Islet precursor cell (in vitro differentiated cells): ENCODE results near the gene C1orf74.
"Not testable (repeated sequence)": the region's sequence is repeated elsewhere in the genome, so short reads cannot be mapped to it uniquely, and the experiment has no call there.

Experiments
- DNase-seq: peaks from one replicate; pipeline ENCODE4 v3.0.0-alpha.2; 2018

Gene C1orf74

DNA sequence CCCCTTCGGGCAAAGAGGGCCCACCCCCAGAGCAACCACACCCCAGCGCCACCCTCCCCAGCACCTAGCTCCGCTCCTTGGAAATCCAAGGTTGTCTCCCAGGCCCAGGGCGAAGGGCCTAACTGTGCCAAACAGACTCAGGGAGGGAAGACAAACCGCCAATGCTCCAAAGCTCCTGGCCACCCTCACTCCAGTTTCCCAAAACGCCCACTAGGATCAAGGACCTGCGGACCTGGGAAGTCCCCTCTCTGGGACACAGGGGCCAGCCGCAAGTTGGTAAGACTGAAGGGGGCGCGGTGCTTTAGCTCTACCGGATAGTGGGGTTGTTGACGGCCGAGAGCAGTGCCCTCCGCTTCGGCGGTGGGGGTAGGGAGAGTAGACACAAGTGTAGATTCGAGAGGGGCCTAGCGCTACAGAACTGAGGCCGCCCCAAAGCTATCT, 21.0 kb upstream of the C1orf74 start:
- peak; percentile 69 for DNase-seq

DNA sequence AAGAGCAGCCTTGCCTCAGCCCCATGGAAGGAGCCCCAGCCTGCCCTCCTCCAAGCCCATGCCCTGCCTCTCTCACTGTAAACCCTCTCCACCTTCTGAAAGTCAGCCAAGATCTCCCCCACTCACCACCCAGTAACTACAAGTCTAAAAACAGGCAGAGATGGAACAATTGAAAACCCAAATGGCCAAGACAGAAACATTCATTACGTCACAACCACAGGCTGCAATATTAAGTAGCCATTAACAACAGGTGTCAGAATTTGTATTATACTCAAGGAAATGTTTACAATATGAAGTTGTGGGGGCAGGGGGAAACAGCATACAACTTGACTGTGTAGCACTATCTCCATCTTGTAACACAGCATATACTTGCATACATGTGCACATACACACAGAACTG, 19.2 kb upstream of the C1orf74 start:
- DNase-seq = no peak

DNA sequence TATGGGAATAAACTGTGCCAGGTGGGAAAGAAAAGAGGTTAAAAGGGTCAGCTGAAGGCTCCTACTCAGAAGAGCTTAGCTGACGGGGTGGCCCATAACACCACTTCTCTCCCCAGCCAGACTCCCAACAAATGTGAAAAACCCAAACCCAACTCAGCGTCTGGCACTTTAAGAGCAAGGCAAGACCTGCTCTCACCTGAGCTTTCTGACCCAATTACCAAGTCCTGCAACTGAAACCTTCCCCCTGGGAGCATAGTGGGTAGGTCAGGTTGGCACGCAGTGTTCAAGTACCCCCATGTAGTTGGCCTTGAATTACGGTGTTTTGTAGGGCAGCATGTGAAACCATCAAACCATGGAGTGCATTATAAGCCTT, 18.4 kb upstream of the C1orf74 start:
- no peak for DNase-seq

DNA sequence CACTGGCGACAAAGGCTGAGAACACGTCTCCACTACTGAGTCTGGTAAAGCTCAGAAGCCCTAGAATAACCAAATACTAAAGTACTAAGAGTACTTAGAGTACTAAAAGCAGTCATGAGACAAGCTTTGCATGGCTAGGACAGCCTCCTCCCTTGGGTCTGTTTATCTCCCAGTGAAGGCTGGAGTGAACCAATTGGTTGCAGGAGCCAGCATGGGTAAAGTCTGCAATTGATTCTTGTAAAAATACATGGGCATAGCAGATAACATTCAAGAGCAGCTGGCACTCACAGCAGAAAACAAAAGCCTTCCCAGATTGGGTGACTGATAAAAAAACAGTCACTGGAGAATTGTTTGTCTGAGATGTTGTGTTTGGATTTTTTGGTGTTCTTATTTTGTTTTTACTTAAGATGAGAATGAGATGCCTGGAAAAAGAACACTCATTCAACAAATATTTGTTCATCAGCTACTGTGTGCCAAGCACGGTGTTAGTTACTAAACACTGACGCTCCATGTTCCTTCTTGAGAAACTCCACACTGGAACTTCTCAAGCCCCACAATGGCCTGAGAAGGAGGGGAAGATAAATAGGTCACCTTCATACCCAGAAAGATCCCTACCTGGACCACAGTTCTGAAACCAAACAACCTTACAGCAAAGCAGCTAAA, 17.9 kb upstream of the C1orf74 start:
- no peak for DNase-seq

DNA sequence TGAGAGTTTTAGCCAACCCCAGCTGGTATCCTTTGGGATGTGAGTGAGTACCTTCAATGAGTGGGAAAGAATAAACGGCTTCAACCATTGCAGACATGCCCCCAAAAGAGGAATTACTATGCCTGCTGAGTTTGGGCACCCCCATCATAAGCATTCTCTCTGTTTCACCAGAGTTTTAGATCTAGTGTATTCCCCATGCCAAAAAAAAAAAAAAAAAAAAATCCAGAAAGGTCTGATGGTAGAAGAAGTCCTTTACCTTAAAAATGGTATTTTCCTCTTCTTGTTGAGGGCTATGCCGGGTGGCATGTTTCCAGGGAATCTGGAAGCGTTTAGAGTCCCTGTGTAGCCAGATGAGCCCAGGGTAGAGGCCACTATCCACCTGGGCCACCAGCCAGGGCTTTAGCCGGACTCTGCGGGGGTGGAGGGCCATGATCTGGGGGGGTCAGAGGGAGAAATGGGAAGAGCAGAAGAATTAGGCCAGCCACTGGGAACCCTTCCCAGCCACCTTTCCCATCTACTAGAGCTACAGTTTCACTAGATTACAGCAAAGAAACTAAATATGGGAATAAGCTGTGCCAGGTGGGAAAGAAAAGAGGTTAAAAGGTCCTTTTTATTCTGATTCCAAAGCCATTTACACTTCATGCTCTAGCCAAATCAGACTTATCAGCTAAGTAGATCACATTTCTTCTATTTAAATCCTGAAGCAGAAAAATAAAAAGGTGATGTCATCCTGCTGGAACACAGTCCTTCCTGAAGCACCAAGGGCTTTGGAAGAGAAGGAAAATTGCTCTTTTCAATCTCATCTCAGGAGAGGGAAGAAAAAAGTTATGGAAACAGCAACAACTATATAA, 16.9 kb upstream of the C1orf74 start:
- DNase-seq = no peak

DNA sequence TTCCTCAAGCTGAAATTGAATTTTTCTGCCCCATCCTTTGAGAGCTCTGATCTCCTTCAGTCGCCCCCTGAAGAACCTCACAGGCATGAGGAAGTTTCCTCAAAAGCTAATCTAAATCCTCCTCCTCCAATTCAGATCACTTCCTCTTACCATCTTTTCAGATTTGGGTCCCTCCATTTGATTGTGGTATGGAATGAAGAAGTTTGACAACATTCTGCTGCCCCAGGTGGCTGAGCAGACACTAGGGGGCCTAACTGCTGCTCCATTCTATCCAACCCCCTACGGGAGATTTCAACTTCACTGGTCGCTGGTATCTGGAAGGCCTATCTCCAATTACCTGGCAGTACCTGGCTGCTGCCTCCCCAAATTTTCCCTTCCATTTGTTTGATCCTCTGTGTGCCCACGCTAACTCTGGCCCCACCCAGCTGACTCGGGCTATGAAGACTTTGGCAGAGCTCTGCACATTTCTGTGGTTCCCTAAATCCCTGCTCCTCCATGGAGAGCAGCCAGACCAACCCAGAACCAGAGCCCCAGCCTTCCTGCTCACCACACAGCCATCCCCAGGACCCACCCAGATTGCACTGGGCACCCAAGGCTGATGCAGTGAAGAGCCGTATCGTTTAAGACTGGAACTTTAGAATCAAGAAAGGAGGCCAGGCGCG, 13.8 kb upstream of the C1orf74 start:
- no peak for DNase-seq

DNA sequence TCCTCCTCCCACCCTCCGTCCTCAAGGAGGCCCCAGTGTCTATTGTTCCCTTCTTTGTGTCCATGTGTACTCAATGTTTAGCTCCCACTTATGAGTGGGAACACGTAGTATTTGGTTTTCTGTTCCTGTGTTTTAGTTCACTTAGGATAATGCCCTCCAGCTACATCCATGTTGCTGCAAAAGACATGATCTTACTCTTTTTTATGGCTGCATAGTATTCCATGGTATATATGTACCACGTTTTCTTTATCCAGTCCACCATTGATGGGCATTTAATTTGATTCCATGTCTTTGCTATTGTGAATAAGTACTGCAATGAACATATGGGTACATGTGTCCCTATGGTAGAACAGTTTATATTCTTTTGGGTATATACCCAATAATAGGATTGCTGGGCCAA, 9.4 kb upstream of the C1orf74 start:
- DNase-seq = not testable (repeated sequence)

DNA sequence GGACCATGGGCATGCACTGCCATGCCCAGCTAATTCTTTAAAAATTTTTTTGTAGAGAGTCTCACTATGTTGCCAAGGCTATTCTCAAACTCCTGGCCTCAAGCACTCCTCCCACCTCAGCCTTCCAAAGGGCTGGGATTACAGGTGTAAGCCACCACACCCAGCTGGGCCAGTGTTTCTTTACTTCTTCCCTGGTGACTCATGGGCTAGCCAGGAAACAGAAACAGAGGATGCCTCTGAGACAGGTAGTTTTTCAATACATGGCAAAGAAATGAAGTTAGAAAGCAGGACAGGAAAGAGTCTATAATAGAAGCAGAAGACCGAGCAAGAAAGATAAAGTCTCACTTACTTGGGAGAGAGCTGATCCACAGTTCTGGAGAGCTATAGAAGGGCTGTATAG, 7.6 kb upstream of the C1orf74 start:
- DNase-seq = no peak

DNA sequence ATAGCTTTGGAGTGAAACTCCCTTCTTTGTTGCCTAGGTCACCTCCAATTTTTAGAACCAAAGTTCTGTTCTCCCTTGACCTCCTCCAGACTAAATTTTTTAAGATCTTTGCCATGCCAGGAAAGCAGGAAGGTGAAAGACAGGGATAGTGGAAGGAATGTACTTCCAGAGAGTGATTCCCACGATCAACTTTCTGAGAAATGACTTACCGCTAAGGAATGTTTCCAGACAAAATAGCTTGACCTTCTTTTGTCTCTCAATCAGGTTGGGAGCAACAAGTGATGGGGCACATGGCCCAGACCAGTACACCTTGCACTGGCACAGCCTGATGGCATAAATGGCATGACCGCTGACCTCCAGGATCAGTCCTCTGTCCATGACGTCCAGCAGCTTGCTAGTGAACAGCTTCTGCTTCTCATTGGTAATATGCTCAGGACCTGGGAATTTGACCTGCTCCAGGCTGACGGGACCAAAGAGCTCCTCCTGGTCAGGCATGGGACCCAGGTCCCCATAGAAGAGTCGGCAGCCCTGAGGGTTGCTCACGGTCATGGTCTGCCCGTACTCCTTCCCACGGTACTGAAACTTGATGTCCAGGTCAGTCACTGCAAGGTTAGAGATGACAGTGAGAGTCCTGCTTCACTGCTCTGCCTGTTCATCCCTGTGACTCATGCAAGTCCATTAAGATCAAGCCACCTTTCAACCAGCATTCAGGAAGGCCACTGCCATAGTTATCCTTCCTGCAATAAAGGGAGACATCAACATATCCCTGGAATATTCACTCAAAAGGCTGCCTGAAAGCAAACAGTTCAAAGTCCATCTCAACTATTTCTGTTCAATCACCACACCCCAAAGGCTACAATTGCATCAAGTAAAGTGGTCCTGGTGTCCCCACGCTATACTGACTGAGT, 6.2 kb upstream of the C1orf74 start:
- DNase-seq = no peak

DNA sequence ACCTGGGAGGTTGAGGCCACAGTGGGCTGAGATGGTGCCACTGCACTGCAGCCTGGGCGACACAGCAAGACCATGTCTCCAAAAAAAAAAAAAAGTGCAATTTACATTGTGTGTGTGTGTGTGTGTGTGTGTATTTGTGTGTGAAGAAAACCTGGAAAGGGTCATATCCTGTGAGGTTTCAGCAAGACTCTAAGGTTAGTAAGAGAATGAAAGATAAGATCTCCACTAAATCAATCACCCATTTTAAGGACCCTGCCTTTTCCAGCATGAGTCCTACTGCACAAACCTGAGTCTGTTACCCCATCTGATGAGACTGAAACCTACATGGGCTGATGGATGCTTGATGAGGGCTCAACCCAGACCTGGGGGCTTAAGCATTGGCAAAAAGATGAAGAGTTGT, 4.9 kb upstream of the C1orf74 start:
- no peak for DNase-seq

DNA sequence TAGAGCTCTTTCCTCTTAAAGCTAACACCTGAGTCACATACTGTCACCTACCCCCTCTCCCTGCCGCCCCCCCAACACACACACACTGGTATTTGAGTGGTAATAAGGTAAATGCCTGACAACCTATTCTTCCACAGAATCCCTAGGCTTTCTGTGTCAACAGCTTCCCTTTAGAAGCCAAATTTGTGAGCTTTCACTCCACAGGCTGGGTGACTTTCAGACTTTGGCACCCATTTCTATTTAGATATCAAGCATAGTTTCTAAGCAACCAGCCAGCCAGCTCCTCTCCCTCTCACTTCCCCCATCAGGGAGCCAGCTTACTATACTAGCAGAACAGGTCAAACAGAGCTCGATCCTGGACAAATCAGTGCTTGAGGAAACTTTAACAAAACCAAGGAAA, 3.2 kb upstream of the C1orf74 start:
- DNase-seq = no peak

DNA sequence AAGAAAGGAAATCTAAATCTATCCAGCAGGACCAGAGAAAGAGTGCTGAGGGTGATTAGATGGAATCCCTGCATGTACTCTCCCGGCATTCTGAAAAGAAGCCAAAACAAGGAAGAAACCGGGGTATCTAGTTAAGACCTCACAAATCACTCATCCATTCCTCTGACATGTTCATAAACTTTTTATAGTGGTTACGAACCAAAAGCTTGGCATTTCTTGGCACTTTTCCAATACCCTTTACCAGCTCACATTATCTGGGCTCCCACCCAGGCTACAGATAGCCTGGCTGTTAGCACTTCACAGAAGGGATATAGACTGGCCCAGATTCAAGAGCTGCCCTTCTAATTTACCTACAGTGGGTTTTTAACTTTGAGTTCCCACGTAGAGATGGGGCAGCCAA, 1.8 kb upstream of the C1orf74 start:
- no peak for DNase-seq

DNA sequence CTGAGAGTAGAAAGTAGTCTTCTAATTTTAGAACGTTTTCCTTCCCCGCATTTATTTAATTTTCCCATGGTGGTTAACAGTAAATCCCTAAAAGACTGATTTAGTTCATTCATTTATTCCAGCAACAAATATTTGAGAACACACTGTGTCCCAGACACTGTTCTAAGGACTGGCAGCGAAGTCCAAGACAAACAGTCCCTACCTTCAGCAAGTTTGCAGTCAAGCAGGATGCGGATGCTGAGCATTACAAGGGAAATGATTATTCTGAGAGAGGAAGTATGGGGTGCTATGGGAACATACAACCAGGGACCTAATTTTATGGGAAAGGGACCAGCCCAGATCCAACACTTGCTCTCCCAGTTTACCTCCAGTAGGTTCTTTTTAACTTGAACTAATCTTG, 1.2 kb upstream of the C1orf74 start:
- no peak for DNase-seq

DNA sequence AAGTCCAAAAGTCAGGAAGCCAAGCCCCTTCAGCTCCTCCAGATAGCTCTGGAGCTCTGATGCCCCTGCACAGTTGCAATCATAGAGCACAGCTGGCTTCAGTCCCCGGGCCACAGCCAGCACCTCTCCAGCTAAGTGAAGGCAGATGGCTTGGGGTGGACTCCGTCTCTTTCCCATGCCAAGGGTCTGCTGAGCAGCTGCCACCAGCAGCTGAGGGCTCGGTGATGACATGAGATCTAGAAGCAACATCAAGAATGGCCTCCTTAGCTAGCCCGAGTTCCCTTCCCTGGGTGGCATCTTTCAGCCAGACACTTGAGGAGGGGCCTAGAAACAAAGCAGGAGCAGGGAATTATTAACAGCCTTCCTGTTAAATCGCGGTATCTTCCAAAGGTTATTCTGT, 973 bp downstream of the C1orf74 start:
- no peak for DNase-seq

DNA sequence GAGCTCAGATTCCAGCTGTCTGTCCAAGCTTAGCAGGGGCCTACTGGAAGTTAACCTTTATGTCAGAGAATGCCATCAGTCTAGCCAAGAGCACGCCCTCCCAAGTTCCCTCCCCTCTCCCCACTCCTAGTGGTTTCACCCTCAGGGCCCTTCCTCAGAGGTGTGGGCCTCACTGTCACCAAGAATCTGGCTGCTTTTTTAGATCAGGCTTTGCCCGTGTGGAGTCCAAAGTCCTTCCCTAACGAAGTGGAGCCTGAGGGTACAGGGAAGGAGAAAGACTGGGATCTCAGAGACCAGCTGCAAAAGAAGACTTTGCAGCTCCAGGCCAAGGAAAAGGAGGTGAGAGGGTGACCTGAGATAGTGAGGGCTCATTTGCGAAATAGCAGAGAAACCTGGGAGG, 4.1 kb downstream of the C1orf74 start:
- DNase-seq = peak; percentile 84

DNA sequence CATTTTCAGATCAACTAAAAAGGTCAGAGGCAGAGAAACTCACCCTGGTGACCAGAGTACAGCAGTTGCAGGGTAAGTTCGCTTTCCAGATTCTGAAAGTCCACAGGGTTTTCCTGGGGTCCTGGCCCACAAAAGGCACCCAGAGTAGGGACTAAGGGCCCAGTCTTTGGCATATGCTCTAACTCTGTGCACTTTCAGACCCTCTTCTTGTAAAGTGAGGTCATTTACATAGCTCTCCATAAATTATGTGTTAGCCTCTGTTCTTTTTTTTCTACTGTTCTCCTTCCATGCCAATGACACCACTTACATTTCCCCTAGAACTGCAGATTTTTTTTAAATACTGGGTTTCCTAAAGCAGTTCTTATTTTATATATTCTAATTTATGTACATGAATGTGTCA, 6.3 kb downstream of the C1orf74 start:
- no peak for DNase-seq

DNA sequence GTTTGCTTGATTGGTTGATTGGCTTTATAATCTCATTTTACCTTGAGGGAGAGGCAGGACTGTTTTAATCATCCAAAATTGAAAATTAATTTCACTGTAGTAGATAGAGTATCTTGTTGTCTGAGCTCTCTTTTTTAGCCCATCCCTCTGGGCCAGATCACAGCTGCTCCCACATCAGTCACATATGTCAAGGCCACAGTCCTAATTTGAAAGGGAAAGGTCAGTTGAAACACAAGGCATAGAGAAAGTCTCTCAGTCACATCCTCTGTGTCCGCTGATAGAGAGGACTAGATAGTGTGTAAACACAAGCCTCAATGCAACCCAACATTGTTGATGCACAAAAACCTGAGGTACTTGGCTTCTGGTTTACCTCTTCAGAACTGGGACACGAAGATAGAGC, 6.8 kb downstream of the C1orf74 start:
- no peak for DNase-seq

DNA sequence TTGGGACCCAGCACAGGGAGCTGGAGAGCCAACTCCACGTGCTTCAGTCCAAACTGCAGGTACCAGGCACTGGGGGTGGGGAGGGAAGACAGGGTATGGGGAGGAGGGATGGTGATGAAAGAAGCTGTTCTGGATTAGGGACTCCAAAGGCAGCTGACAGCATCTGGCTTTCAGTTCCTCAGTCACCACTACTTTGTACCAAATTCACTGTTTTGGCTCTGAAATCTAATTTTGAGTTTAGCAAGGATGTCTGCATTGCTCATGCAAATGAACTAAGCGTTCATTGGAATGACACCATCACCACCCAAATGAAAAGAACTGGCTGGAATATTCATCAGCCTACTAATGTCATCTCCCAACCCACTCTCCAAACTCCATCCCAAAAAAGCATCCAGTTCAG, 8.7 kb downstream of the C1orf74 start:
- DNase-seq = no peak

DNA sequence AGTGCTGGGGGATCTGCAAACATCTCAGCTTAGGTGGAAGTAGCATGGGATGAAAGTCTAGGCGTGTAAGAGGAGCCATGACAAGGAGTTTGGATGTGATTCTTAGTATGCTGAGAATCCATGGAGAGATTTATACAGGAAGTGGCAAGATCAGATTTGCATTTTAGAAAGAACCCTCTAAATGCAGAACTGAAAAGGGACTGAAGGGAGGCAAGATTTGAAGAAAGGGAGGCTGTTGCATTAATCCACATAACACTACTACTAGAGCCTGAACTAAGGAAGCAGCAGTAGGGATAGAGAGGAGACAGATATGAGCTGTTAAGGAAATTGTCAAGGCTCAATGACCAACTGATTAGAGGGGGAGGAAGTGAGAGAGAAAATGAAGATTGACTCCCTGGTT, 9.8 kb downstream of the C1orf74 start:
- DNase-seq = no peak

DNA sequence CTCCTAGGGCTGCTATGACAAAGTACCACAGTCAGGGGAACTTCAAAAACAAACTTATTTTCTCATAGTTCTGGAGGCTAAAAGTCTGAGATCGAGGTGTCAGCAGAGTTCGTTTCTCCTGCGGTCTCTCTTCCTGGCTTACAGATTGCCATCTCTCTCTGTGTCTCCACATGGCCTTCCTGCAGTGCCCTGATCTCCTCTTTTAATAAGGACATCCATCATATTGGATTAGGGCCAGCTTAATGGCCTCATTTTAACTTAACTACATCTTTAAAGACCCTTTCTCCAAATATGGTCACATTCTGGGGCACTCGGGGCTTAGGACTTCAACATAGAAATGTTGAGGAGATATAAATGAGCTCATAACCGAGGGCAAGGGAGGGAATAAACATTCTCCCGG, 12.2 kb downstream of the C1orf74 start:
- DNase-seq = no peak

DNA sequence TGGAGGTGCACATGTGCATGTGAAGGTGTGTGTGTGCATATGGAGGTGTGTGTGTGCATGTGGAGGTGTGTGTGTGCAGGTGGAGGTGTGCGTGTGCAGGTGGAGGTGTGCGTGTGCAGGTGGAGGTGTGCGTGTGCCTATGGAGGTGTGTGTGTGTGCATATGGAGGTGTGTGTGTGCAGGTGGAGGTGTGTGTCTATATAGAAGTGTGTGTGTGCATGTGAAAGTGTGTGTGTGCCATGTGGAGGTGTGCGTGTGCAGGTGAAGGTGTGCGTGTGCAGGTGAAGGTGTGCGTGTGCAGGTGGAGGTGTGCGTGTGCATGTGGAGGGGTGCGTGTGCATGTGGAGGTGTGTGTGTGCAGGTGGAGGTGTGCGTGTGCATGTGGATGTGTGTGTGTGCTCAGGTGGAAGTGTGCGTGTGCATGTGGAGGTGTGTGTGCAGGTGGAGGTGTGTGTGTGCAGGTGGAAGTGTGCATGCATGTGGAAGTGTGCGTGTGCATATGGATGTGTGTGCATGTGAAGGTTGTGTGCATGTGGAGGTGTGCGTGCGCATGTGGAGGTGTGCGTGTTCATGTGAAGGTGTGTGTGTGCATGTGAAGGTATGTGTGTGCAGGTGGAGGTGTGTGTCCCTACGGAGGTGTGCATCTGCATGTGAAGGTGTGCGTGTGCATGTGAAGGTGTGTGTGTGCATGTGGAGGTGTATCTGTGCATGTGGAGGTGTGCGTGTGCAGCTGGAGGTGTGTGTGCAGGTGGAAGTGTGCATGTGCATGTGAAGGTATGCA, 13.5 kb downstream of the C1orf74 start:
- DNase-seq = peak; percentile 10

DNA sequence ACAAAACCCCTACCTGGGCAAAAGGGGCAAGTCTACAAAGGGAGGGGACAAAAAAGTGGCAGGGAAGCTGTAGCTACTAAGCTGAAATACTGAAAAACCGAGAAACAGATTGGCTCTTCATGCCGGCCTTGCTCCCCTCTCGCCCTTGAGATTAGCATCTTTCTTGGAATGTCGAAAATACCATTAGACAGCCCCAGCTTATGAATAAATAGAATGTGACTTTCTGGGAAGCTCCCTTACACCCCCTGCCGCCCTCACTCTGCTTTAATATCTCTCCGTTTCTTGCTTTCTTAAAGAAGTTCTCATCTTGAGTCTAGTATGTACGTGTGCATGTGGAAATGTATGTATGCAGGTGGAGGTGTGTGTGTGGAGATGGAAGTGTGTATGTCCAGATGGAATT, 14.4 kb downstream of the C1orf74 start:
- no peak for DNase-seq
